Glutamatergic neuron (in vitro differentiated cells): ENCODE measurements around the gene USP36. TPM values are rescaled to one million over a fixed set of nuclear protein-coding genes. Genes with fewer than 3 reads are reported as not detected.

Experiments used
- DNase-seq: peaks from one replicate; pipeline ENCODE4 v3.0.0; 2022
- H3K27ac Mint-ChIP-seq: one replicate; pipeline ENCODE4 v1.8.0; 2020; ENCODE audit warnings: mild to moderate bottlenecking, mixed read lengths, inconsistent platforms; ENCODE audit not compliant: unreplicated experiment
- H3K27me3 Mint-ChIP-seq: one replicate; pipeline ENCODE4 v1.8.0; 2020; ENCODE audit warnings: mild to moderate bottlenecking, moderate library complexity, mixed read lengths, inconsistent platforms; ENCODE audit not compliant: unreplicated experiment
- H3K36me3 Mint-ChIP-seq: one replicate; pipeline ENCODE4 v1.8.0; 2020; ENCODE audit warnings: mild to moderate bottlenecking, mixed read lengths, inconsistent platforms; ENCODE audit not compliant: unreplicated experiment
- H3K4me1 Mint-ChIP-seq: one replicate; pipeline ENCODE4 v1.8.0; 2020; ENCODE audit warnings: mild to moderate bottlenecking, low read depth, mixed read lengths, inconsistent platforms; ENCODE audit not compliant: unreplicated experiment
- H3K4me3 Mint-ChIP-seq: one replicate; pipeline ENCODE4 v1.8.0; 2020; ENCODE audit warnings: mild to moderate bottlenecking, mixed read lengths, inconsistent platforms; ENCODE audit not compliant: unreplicated experiment
- H3K9me3 Mint-ChIP-seq: one replicate; pipeline ENCODE4 v1.8.0; 2020; ENCODE audit warnings: mild to moderate bottlenecking, moderate library complexity, mixed read lengths, inconsistent platforms; ENCODE audit not compliant: unreplicated experiment
- CTCF ChIP-seq: fragments of 200-600 bp; sonication (generic); IDR thresholded peaks from one replicate; pipeline ENCODE4 v1.5.0; 2021; ENCODE audit not compliant: partially characterized antibody, unreplicated experiment
- total RNA-seq: library from RNA; stranded (reverse); fragmentation: NEBNext Ultra II Directional; extraction: Animal tissue kit (Norgen Biotek cat#: 25700); gene quantifications from one replicate; pipeline ENCODE4 v1.2.1, GENCODE V29; 2021; ENCODE audit not compliant: unreplicated experiment

Gene USP36
- total RNA-seq, 1 donor from 2014 or later = 45.3 TPM

- Mint-ChIP-seq H3K9me3 (no peaks in the 10 kb centered on the region), H3K4me1 (no peaks in the 10 kb centered on the region), H3K27ac (no peak overlapping the region), H3K36me3 (peaks cover 4% of the 10 kb centered on the region), H3K4me3 (no peak overlapping the region), H3K27me3 (no peaks in the 10 kb centered on the region)
- DNase-seq = no peak
- no peak for TF ChIP-seq CTCF
These were observed 32.5 kb downstream of the USP36 start for GRCh38 chr17:78808163-78808562.

- H3K4me1 Mint-ChIP-seq = no peaks in the 10 kb centered on the region
- no peak overlapping the region for H3K27ac Mint-ChIP-seq
- no peak for DNase-seq
- peaks cover 4% of the 10 kb centered on the region for H3K36me3 Mint-ChIP-seq
- no peak for TF ChIP-seq CTCF
- H3K4me3 Mint-ChIP-seq = no peak overlapping the region
- no peaks in the 10 kb centered on the region for H3K27me3 Mint-ChIP-seq
- no peaks in the 10 kb centered on the region for H3K9me3 Mint-ChIP-seq
These were observed 34.2 kb downstream of the USP36 start for GRCh38 chr17:78806451-78806850.

- Mint-ChIP-seq H3K4me3 (no peak overlapping the region), H3K27ac (no peak overlapping the region), H3K27me3 (no peaks in the 10 kb centered on the region), H3K36me3 (peaks cover 4% of the 10 kb centered on the region), H3K4me1 (no peaks in the 10 kb centered on the region), H3K9me3 (no peaks in the 10 kb centered on the region)
- DNase-seq = no peak
- no peak for TF ChIP-seq CTCF
These were observed 35.3 kb downstream of the USP36 start for GRCh38 chr17:78805301-78805700.

- Mint-ChIP-seq H3K9me3 (no peaks in the 10 kb centered on the region), H3K27me3 (no peaks in the 10 kb centered on the region), H3K4me1 (no peaks in the 10 kb centered on the region), H3K4me3 (no peak overlapping the region), H3K36me3 (peaks cover 4% of the 10 kb centered on the region), H3K27ac (no peak overlapping the region)
- TF ChIP-seq CTCF = no peak
- no peak for DNase-seq
These were observed 35.8 kb downstream of the USP36 start for GRCh38 chr17:78804777-78805176.

- Mint-ChIP-seq H3K4me1 (peaks cover 2% of the 10 kb centered on the region), H3K27me3 (peaks cover 3% of the 10 kb centered on the region), H3K4me3 (no peak overlapping the region), H3K9me3 (no peaks in the 10 kb centered on the region), H3K36me3 (peaks cover 8% of the 10 kb centered on the region), H3K27ac (no peak overlapping the region)
- no peak for DNase-seq
- TF ChIP-seq CTCF = no peak
These were observed 37.3 kb downstream of the USP36 start for GRCh38 chr17:78803186-78803845.
